ENCODE measurements around the gene COMP.

The COMP gene

GRCh38 chr19:18793144-18794028 is 2.3 kb upstream of the COMP start:
- no peak overlapping the region for H2AFZ ChIP-seq (ENCODE audit: low read length)
- no peaks in the 10 kb centered on the region for H3K27me3 ChIP-seq (ENCODE audit: insufficient read depth, low read length, poor library complexity, severe bottlenecking)
- no peaks in the 10 kb centered on the region for H3K79me2 ChIP-seq (ENCODE audit: insufficient read depth, low read length)
- H3K4me3 ChIP-seq (ENCODE audit: low read length, poor library complexity, severe bottlenecking): no peak overlapping the region
- no peaks in the 10 kb centered on the region for H4K20me1 ChIP-seq (ENCODE audit: insufficient read depth, low read length, poor library complexity, severe bottlenecking)
- no peaks in the 10 kb centered on the region for H3K9me3 ChIP-seq (ENCODE audit: insufficient read depth, low read depth, low read length)
- no peaks in the 10 kb centered on the region for H3F3A ChIP-seq (ENCODE audit: low read depth)
- H3K9me2 ChIP-seq (replicated peaks; ENCODE audit: low read depth, low read length): no peaks in the 10 kb centered on the region
- no peak overlapping the region for H3K9ac ChIP-seq (ENCODE audit: low read depth, low read length, poor library complexity, severe bottlenecking)
- H3K36me3 ChIP-seq (ENCODE audit: insufficient read depth, low read length): no peaks in the 10 kb centered on the region
- TF ChIP-seq EZH2phosphoT487 (IDR thresholded peaks at IDR 0.05; ENCODE audit: borderline replicate concordance) (no peak), CTCF (conservative IDR thresholded peaks at IDR 0.05; ENCODE audit: low read length) (no peak)
- H3K4me2 ChIP-seq (ENCODE audit: low read depth, low read length, poor library complexity, severe bottlenecking): no peak overlapping the region
- H3K4me1 ChIP-seq (ENCODE audit: insufficient read depth, low read length, poor library complexity, severe bottlenecking): no peaks in the 10 kb centered on the region

GRCh38 chr19:18792661-18793060 is 1.6 kb upstream of the COMP start:
- H3K9me2 ChIP-seq (replicated peaks; ENCODE audit: low read depth, low read length): no peaks in the 10 kb centered on the region
- H3K4me3 ChIP-seq (ENCODE audit: low read length, poor library complexity, severe bottlenecking): no peak overlapping the region
- H3K79me2 ChIP-seq (ENCODE audit: insufficient read depth, low read length): no peaks in the 10 kb centered on the region
- no peaks in the 10 kb centered on the region for H3K9me3 ChIP-seq (ENCODE audit: insufficient read depth, low read depth, low read length)
- H3K36me3 ChIP-seq (ENCODE audit: insufficient read depth, low read length): no peaks in the 10 kb centered on the region
- H2AFZ ChIP-seq (ENCODE audit: low read length): no peak overlapping the region
- TF ChIP-seq EZH2phosphoT487 (IDR thresholded peaks at IDR 0.05; ENCODE audit: borderline replicate concordance): no peak
- TF ChIP-seq CTCF (conservative IDR thresholded peaks at IDR 0.05; ENCODE audit: low read length): no peak
- no peaks in the 10 kb centered on the region for H3K4me1 ChIP-seq (ENCODE audit: insufficient read depth, low read length, poor library complexity, severe bottlenecking)
- H3K9ac ChIP-seq (ENCODE audit: low read depth, low read length, poor library complexity, severe bottlenecking): no peak overlapping the region
- H3K27me3 ChIP-seq (ENCODE audit: insufficient read depth, low read length, poor library complexity, severe bottlenecking): no peaks in the 10 kb centered on the region
- no peak overlapping the region for H3K4me2 ChIP-seq (ENCODE audit: low read depth, low read length, poor library complexity, severe bottlenecking)
- H4K20me1 ChIP-seq (ENCODE audit: insufficient read depth, low read length, poor library complexity, severe bottlenecking): no peaks in the 10 kb centered on the region
- H3F3A ChIP-seq (ENCODE audit: low read depth): no peaks in the 10 kb centered on the region

GRCh38 chr19:18791315-18791678 is 192 bp upstream of the COMP start:
- no peak overlapping the region for H3K4me2 ChIP-seq (ENCODE audit: low read depth, low read length, poor library complexity, severe bottlenecking)
- H4K20me1 ChIP-seq (ENCODE audit: insufficient read depth, low read length, poor library complexity, severe bottlenecking): no peaks in the 10 kb centered on the region
- TF ChIP-seq CTCF (conservative IDR thresholded peaks at IDR 0.05; ENCODE audit: low read length): no peak
- TF ChIP-seq EZH2phosphoT487 (IDR thresholded peaks at IDR 0.05; ENCODE audit: borderline replicate concordance): no peak
- no peaks in the 10 kb centered on the region for H3K4me1 ChIP-seq (ENCODE audit: insufficient read depth, low read length, poor library complexity, severe bottlenecking)
- no peaks in the 10 kb centered on the region for H3K9me3 ChIP-seq (ENCODE audit: insufficient read depth, low read depth, low read length)
- no peak overlapping the region for H2AFZ ChIP-seq (ENCODE audit: low read length)
- no peaks in the 10 kb centered on the region for H3K79me2 ChIP-seq (ENCODE audit: insufficient read depth, low read length)
- no peaks in the 10 kb centered on the region for H3K9me2 ChIP-seq (replicated peaks; ENCODE audit: low read depth, low read length)
- no peak overlapping the region for H3K9ac ChIP-seq (ENCODE audit: low read depth, low read length, poor library complexity, severe bottlenecking)
- no peaks in the 10 kb centered on the region for H3K36me3 ChIP-seq (ENCODE audit: insufficient read depth, low read length)
- H3K4me3 ChIP-seq (ENCODE audit: low read length, poor library complexity, severe bottlenecking): no peak overlapping the region
- no peaks in the 10 kb centered on the region for H3K27me3 ChIP-seq (ENCODE audit: insufficient read depth, low read length, poor library complexity, severe bottlenecking)
- no peaks in the 10 kb centered on the region for H3F3A ChIP-seq (ENCODE audit: low read depth)
